ENCODE data around the gene COPS9.

GRCh38 chr2:240125742-240126141 lies 10.4 kb downstream of the COPS9 start:
- TF ChIP-seq CTCF (conservative IDR thresholded peaks at IDR 0.05 in 1 of 2, IDR thresholded peaks at IDR 0.05 in 1 of 2; ENCODE audit: low read depth in 1 of 2, low read length in 2 of 2) = no peak
- TF ChIP-seq EZH2 (IDR thresholded peaks at IDR 0.05; ENCODE audit: low read length, missing control alignments) = no peak

Data from fibroblast of lung (primary cell).